Camera-type eye (tissue), 1 donor: ENCODE results near the gene IRGM. TPM values are rescaled to one million over a fixed set of nuclear protein-coding genes. Genes with fewer than 3 reads are reported as not detected.

ENCODE experiments used
- total RNA-seq: library from RNA; depleted of rRNA; stranded (reverse); fragments of >200 nt; gene quantifications from one replicate; pipeline ENCODE4 v1.2.3, GENCODE V29; 2014

The IRGM gene
- not detected for total RNA-seq

GRCh38 chr5:150846308-150846653 is at the start of gene IRGM:
TSS of gene IRGM (plus strand) at chr5:150846521. CDS start at chr5:150848124, 1,603 bp downstream.

Other genes starting within 250 kb of the IRGM start
- gene SYNPO, start 205.9 kb upstream of the IRGM start, total RNA-seq = 10.1 TPM
- 11.1 TPM for gene MYOZ3, start 185.3 kb upstream of the IRGM start, total RNA-seq
- gene RBM22, start 145.5 kb upstream of the IRGM start, total RNA-seq = 51.5 TPM
- gene DCTN4, start 87.5 kb upstream of the IRGM start, total RNA-seq = 126 TPM
- gene SMIM3, start 67.8 kb upstream of the IRGM start, total RNA-seq = 7.3 TPM
- 39.5 TPM for gene ZNF300, start 58.5 kb downstream of the IRGM start, total RNA-seq
- 129 TPM for gene GPX3, start 174.1 kb downstream of the IRGM start, total RNA-seq
- gene TNIP1, start 234.5 kb downstream of the IRGM start, total RNA-seq = 66.5 TPM